A549 treated with dexamethasone at 1 μM for 4 hours (cell line): ENCODE measurements around the gene MOB4. TPM values are rescaled to one million over a fixed set of nuclear protein-coding genes. Genes with fewer than 3 reads are reported as not detected.

Experiments
- total RNA-seq: library from RNA; stranded (reverse); fragments of 200-300 nt; extraction: Qiagen RNA extraction; gene quantifications from 5 replicates; pipeline ENCODE4 v1.2.3, GENCODE V29; 2022

Gene MOB4
- 23.7 to 32.3 TPM (median 28.2 TPM) in 5 replicates for total RNA-seq

DNA sequence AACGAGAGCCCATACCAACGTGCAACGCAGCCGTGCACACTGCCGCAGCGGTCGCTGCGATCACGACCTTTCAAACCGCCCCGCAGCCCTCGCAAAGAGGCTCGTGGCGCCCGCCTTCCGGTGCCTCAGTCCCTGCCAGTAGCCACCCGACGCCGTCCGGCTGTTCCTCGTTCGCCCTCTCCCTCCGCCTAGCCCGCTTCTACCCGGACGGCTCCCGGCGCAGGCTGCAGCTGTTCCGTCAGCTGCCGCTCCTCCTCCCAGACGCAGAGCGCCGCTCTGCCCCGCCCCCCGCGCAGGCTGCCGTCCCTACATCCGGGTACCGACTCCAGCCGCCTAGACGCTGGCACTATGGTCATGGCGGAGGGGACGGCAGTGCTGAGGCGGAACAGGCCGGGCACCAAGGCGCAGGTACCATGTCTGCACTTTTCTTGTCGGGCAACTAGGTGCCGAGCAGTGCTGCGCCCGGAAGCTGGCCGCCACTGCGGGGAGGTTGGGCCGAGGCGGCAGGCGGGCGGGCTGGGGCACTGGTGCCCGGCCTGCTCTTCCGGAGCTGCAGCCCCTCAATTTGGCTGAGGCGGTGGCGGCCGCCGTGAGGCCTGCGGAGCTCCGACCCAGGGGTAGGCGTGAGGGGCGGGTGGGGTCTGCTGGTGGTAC is at the start of gene MOB4:
Gene MOB4 (plus strand): TSS at position 328 of the 654 bp plus-strand sequence. CDS start 21 bp downstream, at position 349.

DNA sequence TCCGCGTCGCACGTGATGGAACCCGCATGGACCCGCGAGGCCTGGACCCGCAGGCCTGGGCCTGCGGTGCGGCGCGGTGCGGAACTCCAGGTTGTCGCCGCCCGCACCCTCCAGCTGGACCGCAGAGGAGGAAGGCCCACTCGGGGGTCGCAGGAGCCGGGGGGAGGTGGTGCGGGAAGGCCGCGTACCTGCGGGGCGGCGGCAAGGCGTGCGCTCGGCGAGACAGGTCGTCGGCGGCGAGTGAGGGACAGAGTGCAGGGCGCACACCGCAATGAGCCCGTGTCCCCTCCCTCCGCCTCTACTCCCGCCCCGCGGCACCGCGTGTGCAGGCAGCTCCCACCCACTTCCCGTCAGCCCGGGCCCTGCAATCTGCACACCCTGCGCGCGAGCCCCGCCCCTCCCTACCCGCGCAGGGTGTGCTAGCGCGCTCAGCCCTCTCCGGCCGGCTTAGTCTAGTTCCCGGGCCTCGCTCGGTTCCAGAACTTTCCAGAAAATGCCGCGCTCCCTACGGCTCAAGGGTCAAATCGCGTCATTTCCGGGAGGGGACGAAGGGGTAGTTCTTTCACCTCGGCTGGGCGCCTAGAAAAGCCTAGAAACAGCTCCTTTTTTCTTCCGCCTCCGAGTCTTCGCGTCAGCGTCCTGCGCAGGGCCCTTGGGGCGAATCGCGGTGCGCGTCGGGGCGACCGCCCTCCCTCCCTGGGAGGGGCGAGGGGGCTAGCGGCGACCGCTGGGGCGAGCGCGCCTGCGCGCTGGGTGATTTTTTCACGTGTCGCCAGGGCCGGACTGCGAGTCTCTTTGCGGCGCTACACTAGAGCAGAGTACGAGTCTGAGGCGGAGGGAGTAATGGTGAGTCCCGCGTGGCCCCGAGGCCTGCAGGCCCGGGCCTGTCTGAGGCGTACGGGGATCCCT is 16.0 kb upstream of the MOB4 start, which contains the start of the genes HSPD1 and HSPE1:
Gene HSPD1 (minus strand): TSS at position 247 of the 909 bp plus-strand sequence. CDS start 992 bp downstream, outside the sequence.
Gene HSPE1 (plus strand): TSS at position 786 of the 909 bp plus-strand sequence. CDS start 58 bp downstream, at position 844.

Other genes with a start within 250 kb of the MOB4 start
- gene ANKRD44, start 205.3 kb upstream of the MOB4 start, total RNA-seq = 1.7 to 4.9 TPM (median 2.7 TPM) in 5 replicates
- 130 to 151 TPM (median 131 TPM) in 5 replicates for gene SF3B1, start 81.0 kb upstream of the MOB4 start, total RNA-seq
- gene COQ10B, start 62.5 kb upstream of the MOB4 start, total RNA-seq = 15.8 to 18.8 TPM (median 17.3 TPM) in 5 replicates
- gene HSPD1, start 16.2 kb upstream of the MOB4 start, total RNA-seq = 580 to 664 TPM (median 637 TPM) in 5 replicates
- 520 to 964 TPM (median 574 TPM) in 5 replicates for gene HSPE1, start 15.7 kb upstream of the MOB4 start, total RNA-seq
- 0.01 to 0.08 TPM in 2 of 5 replicates, not detected in the others for gene RFTN2, start 159.5 kb downstream of the MOB4 start, total RNA-seq
- 10.4 to 12.3 TPM (median 11.7 TPM) in 5 replicates for gene MARS2, start 189.3 kb downstream of the MOB4 start, total RNA-seq